Measurements from ENCODE around the gene MAPK6. TPM values are rescaled to one million over a fixed set of nuclear protein-coding genes. Genes with fewer than 3 reads are reported as not detected.
A peak's percentile ranks its signal among the peaks of the same experiment; 100 is the strongest.

Gene MAPK6
- total RNA-seq, 1 experiment from 2014 or later: 70.7 TPM

DNA sequence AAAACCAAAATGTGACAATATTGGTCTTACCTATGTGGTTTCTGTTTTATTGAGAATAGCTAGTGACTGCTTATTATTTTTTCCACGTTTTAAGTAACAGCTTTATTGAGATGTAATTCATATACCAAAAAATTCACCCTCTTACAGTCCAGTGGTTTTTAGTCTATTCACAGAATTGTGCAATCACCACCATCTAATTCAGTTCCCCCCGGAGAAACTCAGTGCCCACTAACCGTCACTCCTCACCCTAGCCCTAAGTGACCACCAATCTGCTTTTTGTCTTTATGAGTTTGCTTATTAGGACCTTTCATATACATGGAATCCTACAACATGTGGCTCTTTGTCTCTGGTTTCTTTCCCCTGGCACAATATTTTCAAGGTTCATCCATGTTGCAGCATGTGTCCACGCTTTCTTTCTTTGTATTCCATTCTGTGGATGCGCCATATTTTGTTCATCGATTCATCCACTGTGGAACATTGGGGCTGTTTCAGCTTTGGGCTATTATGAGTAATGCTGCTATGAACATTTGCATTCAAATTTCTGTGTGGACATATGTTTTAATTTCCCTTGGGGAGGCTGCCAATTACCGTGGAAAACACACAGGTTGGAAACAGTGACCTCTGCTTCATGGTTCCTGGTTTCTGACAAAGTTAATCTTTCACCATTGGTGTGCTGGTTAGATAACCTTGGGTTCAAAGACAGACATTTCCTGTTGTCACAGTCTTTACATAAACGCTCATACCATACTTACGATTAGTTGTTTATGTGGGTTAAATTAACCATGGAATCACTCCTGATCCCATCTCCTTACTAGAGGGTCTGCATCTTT is 96.8 kb downstream of the MAPK6 start:
- in situ Hi-C loops (cut with HindIII; ENCODE audit: low sequenced_read_pairs): no loop called here
- DNase-seq (ENCODE audit: low spot score): peak; percentile 44

Other genes starting within 250 kb of the MAPK6 start
- gene TMOD3, start 189.6 kb upstream of the MAPK6 start, total RNA-seq (2014; rRNA removed; shearing (Covaris generic)): 20.4 and 28.8 TPM in 2 replicates
- 32.9 and 48.7 TPM in 2 replicates for gene LEO1, start 47.4 kb upstream of the MAPK6 start, total RNA-seq (2014; rRNA removed; shearing (Covaris generic))
- not detected in 2 replicates for gene BCL2L10, start 93.6 kb downstream of the MAPK6 start, total RNA-seq (2014; rRNA removed; shearing (Covaris generic))
- gene GNB5, start 172.2 kb downstream of the MAPK6 start, total RNA-seq (2014; rRNA removed; shearing (Covaris generic)): 37.1 and 50.7 TPM in 2 replicates

All from G401 (cell line).